ENCODE data around the gene CDKAL1. TPM values are rescaled to one million over a fixed set of nuclear protein-coding genes. Genes with fewer than 3 reads are reported as not detected.

CDKAL1 gene
- total and polyA plus RNA-seq, 2 of the 8 experiments (the other 6 are each of a cell fraction or from before 2014, with no cell fraction given): 8.4 to 24.6 TPM

DNA sequence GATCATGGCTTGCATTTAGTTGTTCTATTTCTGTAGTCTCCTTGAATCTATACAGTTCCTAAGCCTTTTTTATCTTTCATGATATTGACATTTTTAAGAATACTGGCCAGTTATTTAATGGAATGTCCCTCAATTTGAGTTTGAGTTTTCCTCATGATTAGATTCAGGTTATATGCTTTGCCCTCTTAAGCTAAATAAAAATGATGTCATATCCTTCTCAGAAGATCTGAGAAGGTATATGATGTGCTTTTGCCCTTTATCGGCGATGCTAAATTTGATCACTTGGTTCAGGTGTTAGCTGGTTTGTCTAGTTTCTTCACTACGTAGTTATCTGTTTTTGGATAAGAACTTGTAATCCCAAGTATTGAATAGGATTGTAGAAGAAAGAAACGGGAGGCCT lies 549.5 kb downstream of the CDKAL1 start:
- H3K27me3 ChIP-seq (replicated peaks in 1 of 4; ENCODE audit: control insufficient read depth in 3 of 4, extremely low read depth in 1 of 4, insufficient read depth in 3 of 4, low read length in 3 of 4): no peaks in the 10 kb centered on the region
- H3K36me3 ChIP-seq (ENCODE audit: control insufficient read depth in 2 of 4, insufficient read depth in 4 of 4, low read length in 3 of 4): no peaks in the 10 kb centered on the region
- H2BK5ac ChIP-seq (ENCODE audit: low read depth, low read length): no peak overlapping the region
- no peak overlapping the region for H3K56ac ChIP-seq (replicated peaks; ENCODE audit: insufficient read length, low read depth, low read length)
- H2AFZ ChIP-seq (ENCODE audit: low read length): no peak overlapping the region
- TF ChIP-seq SIRT6 (IDR thresholded peaks at IDR 0.05; ENCODE audit: low read length) (no peak), RFX5 (IDR thresholded peaks at IDR 0.05; ENCODE audit: borderline replicate concordance, low read depth, low read length) (no peak), EGR1 (IDR thresholded peaks at IDR 0.05; ENCODE audit: borderline replicate concordance, low read depth, low read length) (no peak), BRCA1 (IDR thresholded peaks at IDR 0.05; ENCODE audit: low read depth, low read length) (no peak), YY1 (IDR thresholded peaks at IDR 0.05; ENCODE audit: low read depth, low read length) (no peak), CBX5 (IDR thresholded peaks at IDR 0.05; ENCODE audit: low read depth, low read length) (no peak), POLR2AphosphoS5 (IDR thresholded peaks at IDR 0.05; ENCODE audit: low read depth, low read length) (no peak), RBBP5 (IDR thresholded peaks at IDR 0.05; ENCODE audit: borderline replicate concordance, low read depth, low read length) (no peak), TEAD4 (IDR thresholded peaks at IDR 0.05; ENCODE audit: low read depth, low read length) (no peak), USF2 (IDR thresholded peaks at IDR 0.05; ENCODE audit: low read length) (no peak)
- TF ChIP-seq, protein P1, sequence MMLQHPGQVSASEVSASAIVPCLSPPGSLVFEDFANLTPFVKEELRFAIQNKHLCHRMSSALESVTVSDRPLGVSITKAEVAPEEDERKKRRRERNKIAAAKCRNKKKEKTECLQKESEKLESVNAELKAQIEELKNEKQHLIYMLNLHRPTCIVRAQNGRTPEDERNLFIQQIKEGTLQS (IDR thresholded peaks at IDR 0.05; ENCODE audit: insufficient read depth, low read depth, low read length): no peak
- H3K23ac ChIP-seq (ENCODE audit: insufficient read length): no peak overlapping the region
- no peak overlapping the region for H3K9ac ChIP-seq (replicated peaks in 1 of 4; ENCODE audit: extremely low read depth in 1 of 4, low read depth in 3 of 4, low read length in 3 of 4)
- H3K79me1 ChIP-seq (ENCODE audit: low read depth, low read length): no peaks in the 10 kb centered on the region
- no peak overlapping the region for H2AK5ac ChIP-seq (ENCODE audit: low read depth, low read length)
- CTCF ChIA-PET (ENCODE audit: partially characterized antibody): no interaction called here
- H4K8ac ChIP-seq (ENCODE audit: extremely low read depth, insufficient read depth, low read length): no peak overlapping the region
- DNase-seq (ENCODE audit: low read depth in 1 of 2, low spot score in 2 of 2) (no peak), FAIRE-seq (no peak)
- no peak overlapping the region for H3K4me2 ChIP-seq (ENCODE audit: insufficient read depth in 1 of 2, low read depth in 2 of 2, low read length in 2 of 2)
- no peaks in the 10 kb centered on the region for H3K23me2 ChIP-seq (ENCODE audit: low read depth, low read length)
- H3K4ac ChIP-seq (replicated peaks; ENCODE audit: insufficient read length, low read depth, low read length): no peak overlapping the region
- H4K91ac ChIP-seq (replicated peaks; ENCODE audit: insufficient read length, low read length): no peak overlapping the region
- H4K5ac ChIP-seq (ENCODE audit: insufficient read length, low read depth, low read length): no peak overlapping the region
- H4K20me1 ChIP-seq (replicated peaks in 1 of 2; ENCODE audit: control insufficient read depth in 1 of 2, insufficient read depth in 2 of 2, low read length in 2 of 2): no peaks in the 10 kb centered on the region
- no peak overlapping the region for H2BK120ac ChIP-seq (replicated peaks; ENCODE audit: low read depth, low read length)
- peaks cover 0 to under 1% (median 0%) of the 10 kb centered on the region in 4 experiments; a peak in 1 of 7 replicates for H3K4me1 ChIP-seq (replicated peaks in 1 of 4; ENCODE audit: control insufficient read depth in 3 of 4, insufficient read depth in 4 of 4, low read length in 3 of 4)
- POLR2A ChIA-PET (ENCODE audit: partially characterized antibody): no interaction called here
- H3K9me3 ChIP-seq (ENCODE audit: insufficient read depth in 2 of 2, low read depth in 1 of 2, low read length in 1 of 2): no peaks in the 10 kb centered on the region
- H3K4me3 ChIP-seq (ENCODE audit: extremely low read depth in 1 of 4, insufficient read depth in 2 of 4, low read depth in 3 of 4, low read length in 4 of 4): no peak overlapping the region
- WGBS, 2 experiments (ENCODE audit: extremely low coverage in 1 of 2, insufficient coverage in 1 of 2, insufficient read length in 1 of 2, insufficient replicate concordance in 2 of 2, low coverage in 1 of 2, low lambda C conversion rate in 2 of 2, missing lambda C conversion rate in 1 of 2): 90% methylated on average over 4 of the region's 4 CpGs; no CpG with 5 or more reads in 1 of the 2 experiments
- no peak overlapping the region for H3K14ac ChIP-seq (ENCODE audit: insufficient read length)
- H2BK15ac ChIP-seq (ENCODE audit: low read length): no peak overlapping the region
- no peaks in the 10 kb centered on the region for H3K79me2 ChIP-seq (ENCODE audit: control insufficient read depth in 1 of 2, insufficient read depth in 2 of 2, low read length in 2 of 2)
- no peak overlapping the region for H2BK20ac ChIP-seq (ENCODE audit: low read length)
- H2BK12ac ChIP-seq (ENCODE audit: low read depth, low read length): no peak overlapping the region
- no peak overlapping the region for H3K27ac ChIP-seq (ENCODE audit: low read depth, low read length)
- no peak overlapping the region for H3K18ac ChIP-seq (ENCODE audit: extremely low read depth, low read length)

All from H1 (cell line).